BLaER1 treated with 17β-estradiol and CSF1 and Interleukin-3, amounts not matched to agents 10 nM and 100 nM (cell line): Measurements from ENCODE around the gene EIF2D.
A peak's percentile ranks its signal among the peaks of the same experiment; 100 is the strongest.

Source experiments
- H3K27ac ChIP-seq, 11 experiments: shearing (Covaris generic); formaldehyde crosslinking; 2 replicates each; pipeline ENCODE4 v1.8.1; 2022
- H3K27me3 ChIP-seq, 11 experiments: shearing (Covaris generic); formaldehyde crosslinking; 2 replicates each; pipeline ENCODE4 v1.8.1; 2022
- H3K36me3 ChIP-seq, 11 experiments: shearing (Covaris generic); formaldehyde crosslinking; 2 replicates each; pipeline ENCODE4 v1.8.1; 2022
- H3K4me1 ChIP-seq, 10 experiments: shearing (Covaris generic); formaldehyde crosslinking; 2 replicates each; pipeline ENCODE4 v1.8.1; 2022
- H3K4me2 ChIP-seq, 11 experiments: shearing (Covaris generic); formaldehyde crosslinking; 2 replicates each; pipeline ENCODE4 v1.8.1; 2022
- H3K4me3 ChIP-seq, 10 experiments: shearing (Covaris generic); formaldehyde crosslinking; 2 replicates each; pipeline ENCODE4 v1.8.1; 2022
- H3K9ac ChIP-seq, 11 experiments: shearing (Covaris generic); formaldehyde crosslinking; 2 replicates each; pipeline ENCODE4 v1.8.1; 2022
- H3K9me3 ChIP-seq, 11 experiments: shearing (Covaris generic); formaldehyde crosslinking; replicated peaks in 1 of 11; 2 replicates each; pipeline ENCODE4 v1.8.1; 2022
- H4K20me1 ChIP-seq, 11 experiments: shearing (Covaris generic); formaldehyde crosslinking; 2 replicates each; pipeline ENCODE4 v1.8.1; 2022
- Cebpa-rat ChIP-seq, 11 experiments: shearing (Covaris generic); IDR thresholded peaks; 2 replicates each; pipeline ENCODE4 v1.8.1; 2022

Gene EIF2D

GRCh38 chr1:206656936-206657335 is 44.7 kb upstream of the EIF2D start:
- peaks cover 0 to 5% (median 0%) of the 10 kb centered on the region in 11 experiments; a peak in 3 of 22 replicates for H4K20me1 ChIP-seq
- H3K27ac ChIP-seq, result peak overlapping the region in 9 of 11 experiments; percentile 58 to 98 (median 92); a peak in 17 of 22 replicates
- peaks cover 0 to 33% (median 15%) of the 10 kb centered on the region in 11 experiments; a peak in 13 of 22 replicates for H3K36me3 ChIP-seq
- peak overlapping the region in 2 of 10 experiments; percentile 8 to 45; a peak in 2 of 20 replicates for H3K4me3 ChIP-seq
- peak overlapping the region; percentile 84 to 100 (median 93); a peak in 20 of 22 replicates for H3K4me2 ChIP-seq
- H3K9me3 ChIP-seq, result no peaks in the 10 kb centered on the region
- peaks cover 61 to 100% (median 98%) of the 10 kb centered on the region in 10 experiments for H3K4me1 ChIP-seq
- H3K9ac ChIP-seq, result peak overlapping the region in 8 of 11 experiments; percentile 11 to 92 (median 82); a peak in 12 of 22 replicates
- H3K27me3 ChIP-seq, result peaks cover 0 to 18% (median 0%) of the 10 kb centered on the region in 11 experiments; a peak in 4 of 22 replicates
- no peak for TF ChIP-seq Cebpa-rat (IDR thresholded peaks at IDR 0.05)

GRCh38 chr1:206655471-206655882 is 43.2 kb upstream of the EIF2D start:
- Histone ChIP-seq H3K36me3 (peaks cover 0 to 47% (median 30%) of the 10 kb centered on the region in 11 experiments; a peak in 16 of 22 replicates), H3K4me3 (no peak overlapping the region), H4K20me1 (peaks cover 0 to 17% (median 0%) of the 10 kb centered on the region in 11 experiments; a peak in 4 of 22 replicates), H3K27ac (peak overlapping the region in 8 of 11 experiments; percentile 57 to 98 (median 92); a peak in 16 of 22 replicates), H3K4me1 (peaks cover 61 to 100% (median 99%) of the 10 kb centered on the region in 10 experiments), H3K9me3 (no peaks in the 10 kb centered on the region), H3K27me3 (peaks cover 0 to 18% (median 0%) of the 10 kb centered on the region in 11 experiments; a peak in 4 of 22 replicates), H3K9ac (peak overlapping the region in 7 of 11 experiments; percentile 27 to 92 (median 61); a peak in 13 of 22 replicates), H3K4me2 (peak overlapping the region; percentile 68 to 100 (median 93))
- TF ChIP-seq Cebpa-rat (IDR thresholded peaks at IDR 0.05), result no peak

GRCh38 chr1:206654828-206655227 is 42.6 kb upstream of the EIF2D start:
- H3K9ac ChIP-seq, result peak overlapping the region in 7 of 11 experiments; percentile 14 to 92 (median 61); a peak in 12 of 22 replicates
- H3K36me3 ChIP-seq, result peaks cover 0 to 54% (median 36%) of the 10 kb centered on the region in 11 experiments; a peak in 16 of 22 replicates
- TF ChIP-seq Cebpa-rat (IDR thresholded peaks at IDR 0.05), result no peak
- peaks cover 64 to 100% (median 99%) of the 10 kb centered on the region in 10 experiments for H3K4me1 ChIP-seq
- H3K27ac ChIP-seq, result peak overlapping the region in 8 of 11 experiments; percentile 57 to 98 (median 92); a peak in 16 of 22 replicates
- peaks cover 0 to 18% (median 0%) of the 10 kb centered on the region in 11 experiments; a peak in 4 of 22 replicates for H3K27me3 ChIP-seq
- peaks cover 0 to 22% (median 0%) of the 10 kb centered on the region in 11 experiments; a peak in 4 of 22 replicates for H4K20me1 ChIP-seq
- no peak overlapping the region for H3K4me3 ChIP-seq
- H3K4me2 ChIP-seq, result peak overlapping the region; percentile 68 to 100 (median 93)
- no peaks in the 10 kb centered on the region for H3K9me3 ChIP-seq

- Histone ChIP-seq H4K20me1 (peaks cover 0 to 30% (median 0%) of the 10 kb centered on the region in 11 experiments; a peak in 7 of 22 replicates), H3K9me3 (no peaks in the 10 kb centered on the region), H3K4me2 (peak overlapping the region; percentile 72 to 100 (median 93); a peak in 21 of 22 replicates), H3K36me3 (peaks cover 0 to 63% (median 45%) of the 10 kb centered on the region in 11 experiments; a peak in 18 of 22 replicates), H3K27ac (peak overlapping the region in 6 of 11 experiments; percentile 83 to 98 (median 93); a peak in 13 of 22 replicates), H3K4me3 (no peak overlapping the region), H3K4me1 (peaks cover 58 to 100% (median 98%) of the 10 kb centered on the region in 10 experiments), H3K9ac (peak overlapping the region in 5 of 11 experiments; percentile 59 to 92 (median 76); a peak in 7 of 22 replicates), H3K27me3 (peaks cover 0 to 16% (median 0%) of the 10 kb centered on the region in 11 experiments; a peak in 4 of 22 replicates)
- TF ChIP-seq Cebpa-rat (IDR thresholded peaks at IDR 0.05), result peak in 1 of 11 experiments; percentile 24; a peak in 1 of 22 replicates
Observed at GRCh38 chr1:206653715-206654459, 41.6 kb upstream of the EIF2D start.

- H3K27ac ChIP-seq, result peak overlapping the region in 7 of 11 experiments; percentile 15 to 98 (median 93); a peak in 10 of 22 replicates
- 0 out of 22 replicates have a peak, but pooled peaks cover 0 to 5% (median 0%) of the 10 kb centered on the region in 11 experiments for H3K9me3 ChIP-seq
- H3K36me3 ChIP-seq, result peaks cover 14 to 80% (median 62%) of the 10 kb centered on the region in 11 experiments
- H4K20me1 ChIP-seq, result peaks cover 0 to 41% (median 0%) of the 10 kb centered on the region in 11 experiments; a peak in 6 of 22 replicates
- TF ChIP-seq Cebpa-rat (IDR thresholded peaks at IDR 0.05), result no peak
- no peak overlapping the region for H3K4me3 ChIP-seq
- peaks cover 41 to 98% (median 94%) of the 10 kb centered on the region in 10 experiments for H3K4me1 ChIP-seq
- peak overlapping the region; percentile 72 to 100 (median 93); a peak in 21 of 22 replicates for H3K4me2 ChIP-seq
- H3K27me3 ChIP-seq, result peaks cover 0 to 5% (median 0%) of the 10 kb centered on the region in 11 experiments; a peak in 3 of 22 replicates
- no peak overlapping the region for H3K9ac ChIP-seq
Observed at GRCh38 chr1:206651958-206652890, 40.0 kb upstream of the EIF2D start.

GRCh38 chr1:206651014-206651413 is 38.7 kb upstream of the EIF2D start:
- Histone ChIP-seq H4K20me1 (peaks cover 0 to 51% (median 0%) of the 10 kb centered on the region in 11 experiments; a peak in 6 of 22 replicates), H3K36me3 (peaks cover 14 to 92% (median 74%) of the 10 kb centered on the region in 11 experiments), H3K9ac (no peak overlapping the region), H3K27ac (peak overlapping the region in 2 of 11 experiments; percentile 20 to 37; a peak in 1 of 22 replicates), H3K4me2 (peak overlapping the region in 6 of 11 experiments; percentile 46 to 100 (median 98); a peak in 11 of 22 replicates), H3K4me1 (peaks cover 39 to 98% (median 82%) of the 10 kb centered on the region in 10 experiments), H3K27me3 (no peaks in the 10 kb centered on the region), H3K4me3 (no peak overlapping the region), H3K9me3 (0 out of 22 replicates have a peak, but pooled peaks cover 0 to 5% (median 0%) of the 10 kb centered on the region in 11 experiments)
- no peak for TF ChIP-seq Cebpa-rat (IDR thresholded peaks at IDR 0.05)

- no peak for TF ChIP-seq Cebpa-rat (IDR thresholded peaks at IDR 0.05)
- H3K4me2 ChIP-seq, result peak overlapping the region in 10 of 11 experiments; percentile 37 to 99 (median 56); a peak in 20 of 22 replicates
- H3K4me3 ChIP-seq, result no peak overlapping the region
- 0 out of 22 replicates have a peak, but pooled peaks cover 0 to 5% (median 0%) of the 10 kb centered on the region in 11 experiments for H3K9me3 ChIP-seq
- H3K4me1 ChIP-seq, result peaks cover 30 to 84% (median 67%) of the 10 kb centered on the region in 10 experiments
- peak overlapping the region in 6 of 11 experiments; percentile 19 to 53 (median 28); a peak in 8 of 22 replicates for H3K27ac ChIP-seq
- H3K27me3 ChIP-seq, result no peaks in the 10 kb centered on the region
- peaks cover 0 to 65% (median 0%) of the 10 kb centered on the region in 11 experiments; a peak in 7 of 22 replicates for H4K20me1 ChIP-seq
- H3K9ac ChIP-seq, result peak overlapping the region in 3 of 11 experiments; percentile 5 to 15 (median 9); a peak in 2 of 22 replicates
- peaks cover 14 to 100% (median 90%) of the 10 kb centered on the region in 11 experiments for H3K36me3 ChIP-seq
Observed at GRCh38 chr1:206649261-206649921, 37.1 kb upstream of the EIF2D start.
